ENCODE results near the gene QSOX2. TPM values are rescaled to one million over a fixed set of nuclear protein-coding genes. Genes with fewer than 3 reads are reported as not detected.

The QSOX2 gene
- polyA plus RNA-seq, 4 donors: 1.4 to 11.0 (median 4.3) TPM

DNA sequence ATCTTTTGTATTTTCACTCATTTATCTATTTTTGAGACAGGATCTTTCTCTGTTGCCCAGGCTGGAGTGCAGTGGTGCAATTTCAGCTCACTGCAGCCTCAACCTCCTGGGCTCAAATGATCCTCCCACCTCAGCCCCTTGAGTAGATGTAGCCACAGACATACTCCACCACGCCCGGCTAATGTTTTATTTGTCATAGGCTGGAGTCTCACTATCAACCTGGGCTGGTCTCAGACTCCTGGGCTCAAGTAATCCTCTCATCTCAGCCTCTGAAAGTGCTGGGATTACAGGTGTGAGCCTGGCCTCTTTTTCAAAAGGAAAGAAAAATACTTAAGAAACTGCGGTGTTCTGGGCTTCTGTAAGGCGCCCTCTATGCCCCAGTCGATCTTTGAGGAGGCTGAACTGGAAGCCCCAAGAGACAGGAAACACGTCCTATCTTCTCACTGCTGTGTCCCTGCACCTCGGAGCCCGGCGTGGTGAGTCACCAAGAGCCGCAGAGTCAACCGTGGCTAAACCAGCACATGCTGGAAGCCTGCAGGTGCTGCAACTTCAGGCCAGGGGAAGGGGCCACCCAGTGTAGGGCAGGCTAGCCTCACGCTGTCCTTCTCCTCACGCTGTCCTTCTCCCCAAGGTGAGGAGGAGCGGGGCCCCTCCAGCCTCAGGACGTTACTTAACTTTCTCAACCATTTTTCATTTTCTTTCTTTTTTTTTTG lies 25.4 kb downstream of the QSOX2 start:
- H3K4me1 ChIP-seq (ENCODE audit: control insufficient read depth in 3 of 3, insufficient read depth in 2 of 3, low read depth in 1 of 3, low read length in 2 of 3): no peaks in the 10 kb centered on the region
- peaks cover 3 to 83% (median 6%) of the 10 kb centered on the region in 3 donors for H3K36me3 ChIP-seq (ENCODE audit: control insufficient read depth in 3 of 3, insufficient read depth in 2 of 3, low read depth in 1 of 3, low read length in 3 of 3)
- no peaks in the 10 kb centered on the region for H3K9me3 ChIP-seq (ENCODE audit: control insufficient read depth in 2 of 2, insufficient read depth in 1 of 2, low read depth in 1 of 2, low read length in 1 of 2)
- FAIRE-seq (no peak), DNase-seq (peak in 1 of 2 donors; percentile 13)
- H3K27ac ChIP-seq (ENCODE audit: low read depth in 1 of 3, low read length in 2 of 3): no peak overlapping the region
- WGBS, 3 donors: 84 to 86% (median 84%) methylated on average over 15 of the region's 15 CpGs
- no peaks in the 10 kb centered on the region for H3K27me3 ChIP-seq (ENCODE audit: control insufficient read depth in 3 of 3, insufficient read depth in 3 of 3, low read length in 3 of 3)
- no peak overlapping the region for H3K4me3 ChIP-seq (ENCODE audit: low read depth in 1 of 3, low read length in 3 of 3)

DNA sequence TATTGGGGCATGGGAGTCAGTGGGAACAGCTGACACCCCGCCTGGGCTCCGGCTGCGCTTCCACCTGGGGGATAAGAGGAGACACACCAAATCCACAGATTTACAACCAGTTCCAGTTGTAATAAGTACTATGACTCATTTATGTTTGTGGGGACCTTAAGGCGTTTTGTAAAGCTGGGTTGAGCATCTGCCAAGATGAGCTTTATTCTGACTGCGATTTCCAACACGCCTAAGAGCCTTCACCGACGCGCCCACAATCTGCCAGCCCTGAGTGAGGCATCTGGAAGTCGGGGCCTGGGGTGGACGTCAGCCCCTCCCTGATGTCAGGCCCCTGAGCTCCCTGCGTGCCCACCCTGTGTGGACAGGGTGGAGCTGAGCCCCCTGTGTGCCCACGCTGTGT lies 26.3 kb downstream of the QSOX2 start:
- H3K36me3 ChIP-seq (ENCODE audit: control insufficient read depth in 3 of 3, insufficient read depth in 2 of 3, low read depth in 1 of 3, low read length in 3 of 3): peaks cover 2 to 87% (median 9%) of the 10 kb centered on the region in 3 donors
- H3K4me1 ChIP-seq (ENCODE audit: control insufficient read depth in 3 of 3, insufficient read depth in 2 of 3, low read depth in 1 of 3, low read length in 2 of 3): no peaks in the 10 kb centered on the region
- no peak for FAIRE-seq

DNA sequence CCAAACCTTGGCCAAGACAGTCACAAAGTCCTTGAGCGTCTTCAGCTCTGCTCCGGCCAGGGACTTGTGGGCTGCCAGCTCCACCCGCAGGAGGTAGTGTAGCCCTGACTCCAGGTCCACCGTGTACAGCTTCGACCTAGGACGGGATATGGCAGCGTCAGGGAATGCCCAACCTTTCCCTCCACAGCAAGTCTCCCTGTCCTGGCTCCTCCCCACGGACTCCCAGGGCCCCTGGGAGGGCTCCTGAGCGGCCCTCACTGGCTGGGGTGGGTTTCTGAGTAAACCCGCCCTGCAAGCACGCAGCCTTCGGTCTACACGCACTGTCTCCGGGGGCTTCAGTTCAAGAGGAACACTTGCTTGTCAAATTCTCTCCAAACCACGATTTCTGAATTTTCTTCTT lies 26.9 kb downstream of the QSOX2 start:
- no peak for DNase-seq
- no peak for FAIRE-seq
- Histone ChIP-seq H3K27ac (ENCODE audit: low read depth in 1 of 3, low read length in 2 of 3) (no peak overlapping the region), H3K36me3 (ENCODE audit: control insufficient read depth in 3 of 3, insufficient read depth in 2 of 3, low read depth in 1 of 3, low read length in 3 of 3) (peaks cover 2 to 86% (median 11%) of the 10 kb centered on the region in 3 donors), H3K4me1 (ENCODE audit: control insufficient read depth in 3 of 3, insufficient read depth in 2 of 3, low read depth in 1 of 3, low read length in 2 of 3) (no peaks in the 10 kb centered on the region), H3K27me3 (ENCODE audit: control insufficient read depth in 3 of 3, insufficient read depth in 3 of 3, low read length in 3 of 3) (no peaks in the 10 kb centered on the region), H3K4me3 (ENCODE audit: low read depth in 1 of 3, low read length in 3 of 3) (no peak overlapping the region), H3K9me3 (ENCODE audit: control insufficient read depth in 2 of 2, insufficient read depth in 1 of 2, low read depth in 1 of 2, low read length in 1 of 2) (peaks cover 0 to 8% of the 10 kb centered on the region in 2 donors)
- WGBS, 3 donors: 91 to 97% (median 92%) methylated on average over 15 of the region's 15 CpGs

More for the DNA sequence above, 26.3 kb downstream of the QSOX2 start:
- H3K27me3 ChIP-seq (ENCODE audit: control insufficient read depth in 3 of 3, insufficient read depth in 3 of 3, low read length in 3 of 3): no peaks in the 10 kb centered on the region
- H3K4me3 ChIP-seq (ENCODE audit: low read depth in 1 of 3, low read length in 3 of 3): no peak overlapping the region
- no peak overlapping the region for H3K27ac ChIP-seq (ENCODE audit: low read depth in 1 of 3, low read length in 2 of 3)
- peaks cover 0 to 3% of the 10 kb centered on the region in 2 donors for H3K9me3 ChIP-seq (ENCODE audit: control insufficient read depth in 2 of 2, insufficient read depth in 1 of 2, low read depth in 1 of 2, low read length in 1 of 2)
- DNase-seq: no peak
- 92 to 94% (median 92%) methylated on average over 13 of the region's 13 CpGs for WGBS, 3 donors

DNA sequence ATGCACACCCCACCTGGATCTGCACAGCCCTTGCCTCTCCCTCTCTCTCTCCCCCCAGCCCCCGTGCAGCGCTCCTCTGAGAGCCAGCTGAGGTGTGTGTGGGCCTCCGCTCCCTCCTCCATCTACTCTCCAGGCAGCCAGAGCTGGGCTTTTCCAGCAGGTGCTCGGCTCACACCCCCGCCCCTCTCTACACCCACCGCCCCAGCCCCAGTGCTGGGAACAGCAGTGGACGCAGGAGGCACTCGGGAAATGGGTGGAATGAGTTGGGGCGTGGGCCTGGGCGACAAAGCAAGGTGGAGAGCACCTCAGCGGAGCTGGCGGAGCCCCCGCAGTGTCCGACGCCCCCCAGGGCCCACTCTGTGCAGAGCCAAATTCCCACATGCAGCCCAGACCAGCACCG lies 27.3 kb downstream of the QSOX2 start:
- no peak for FAIRE-seq
- no peak overlapping the region for H3K27ac ChIP-seq (ENCODE audit: low read depth in 1 of 3, low read length in 2 of 3)

DNA sequence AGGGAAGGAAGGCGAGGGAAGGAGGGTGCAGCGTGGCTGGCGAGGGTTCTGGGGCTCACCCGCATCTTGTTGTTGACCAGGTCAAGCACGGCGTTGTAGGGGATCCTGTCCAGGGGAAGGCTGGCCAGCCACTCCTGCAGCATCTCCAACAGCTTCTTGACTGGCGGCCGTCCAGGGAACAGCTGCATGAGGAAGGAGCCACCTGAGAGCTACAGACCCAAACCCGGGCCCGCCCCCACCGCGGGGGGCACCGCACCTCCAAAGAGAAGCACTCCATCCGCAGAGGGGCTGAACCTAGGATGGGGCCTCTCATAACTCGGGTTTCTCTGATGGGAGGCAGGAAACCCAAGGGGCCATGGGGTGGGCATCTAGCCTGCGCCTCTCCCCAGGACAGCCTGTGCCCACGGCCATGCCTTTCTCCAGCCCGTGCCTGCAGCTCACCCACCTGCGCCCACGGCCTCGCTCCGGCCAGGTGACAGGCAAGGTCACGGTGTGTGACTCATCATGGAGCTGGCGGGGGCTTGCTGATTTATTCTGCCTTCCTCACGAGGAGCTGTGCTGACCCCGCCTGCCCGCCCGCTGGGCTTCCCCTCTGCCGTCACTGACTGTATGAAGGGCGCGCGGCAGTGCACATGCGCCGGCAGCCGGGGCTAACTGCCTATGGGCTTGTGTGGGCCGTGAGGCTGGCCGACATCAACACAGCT lies 28.9 kb downstream of the QSOX2 start:
- DNase-seq: no peak
- H3K4me3 ChIP-seq (ENCODE audit: low read depth in 1 of 3, low read length in 3 of 3): no peak overlapping the region
- FAIRE-seq: no peak
- peaks cover 0 to 9% of the 10 kb centered on the region in 2 donors for H3K9me3 ChIP-seq (ENCODE audit: control insufficient read depth in 2 of 2, insufficient read depth in 1 of 2, low read depth in 1 of 2, low read length in 1 of 2)
- H3K27ac ChIP-seq (ENCODE audit: low read depth in 1 of 3, low read length in 2 of 3): no peak overlapping the region
- peaks cover 2 to 86% (median 12%) of the 10 kb centered on the region in 3 donors for H3K36me3 ChIP-seq (ENCODE audit: control insufficient read depth in 3 of 3, insufficient read depth in 2 of 3, low read depth in 1 of 3, low read length in 3 of 3)
- 93% methylated on average over 36 to 37 of the region's 37 CpGs for WGBS, 3 donors
- no peaks in the 10 kb centered on the region for H3K4me1 ChIP-seq (ENCODE audit: control insufficient read depth in 3 of 3, insufficient read depth in 2 of 3, low read depth in 1 of 3, low read length in 2 of 3)
- H3K27me3 ChIP-seq (ENCODE audit: control insufficient read depth in 3 of 3, insufficient read depth in 3 of 3, low read length in 3 of 3): no peaks in the 10 kb centered on the region

More for the DNA sequence above, 27.3 kb downstream of the QSOX2 start:
- Histone ChIP-seq H3K9me3 (ENCODE audit: control insufficient read depth in 2 of 2, insufficient read depth in 1 of 2, low read depth in 1 of 2, low read length in 1 of 2) (peaks cover 0 to 9% of the 10 kb centered on the region in 2 donors), H3K36me3 (ENCODE audit: control insufficient read depth in 3 of 3, insufficient read depth in 2 of 3, low read depth in 1 of 3, low read length in 3 of 3) (peaks cover 2 to 85% (median 12%) of the 10 kb centered on the region in 3 donors), H3K4me3 (ENCODE audit: low read depth in 1 of 3, low read length in 3 of 3) (no peak overlapping the region), H3K4me1 (ENCODE audit: control insufficient read depth in 3 of 3, insufficient read depth in 2 of 3, low read depth in 1 of 3, low read length in 2 of 3) (no peaks in the 10 kb centered on the region), H3K27me3 (ENCODE audit: control insufficient read depth in 3 of 3, insufficient read depth in 3 of 3, low read length in 3 of 3) (no peaks in the 10 kb centered on the region)
- no peak for DNase-seq
- 93 to 95% (median 93%) methylated on average over 16 of the region's 16 CpGs for WGBS, 3 donors

- 91 to 98% (median 97%) methylated on average over 9 of the region's 9 CpGs for WGBS, 3 donors
- peaks cover 2 to 86% (median 13%) of the 10 kb centered on the region in 3 donors for H3K36me3 ChIP-seq (ENCODE audit: control insufficient read depth in 3 of 3, insufficient read depth in 2 of 3, low read depth in 1 of 3, low read length in 3 of 3)
- no peak for FAIRE-seq
- no peak overlapping the region for H3K27ac ChIP-seq (ENCODE audit: low read depth in 1 of 3, low read length in 2 of 3)
- peaks cover 0 to 9% of the 10 kb centered on the region in 2 donors for H3K9me3 ChIP-seq (ENCODE audit: control insufficient read depth in 2 of 2, insufficient read depth in 1 of 2, low read depth in 1 of 2, low read length in 1 of 2)
- H3K4me3 ChIP-seq (ENCODE audit: low read depth in 1 of 3, low read length in 3 of 3): no peak overlapping the region
- DNase-seq: no peak
- no peaks in the 10 kb centered on the region for H3K27me3 ChIP-seq (ENCODE audit: control insufficient read depth in 3 of 3, insufficient read depth in 3 of 3, low read length in 3 of 3)
- H3K4me1 ChIP-seq (ENCODE audit: control insufficient read depth in 3 of 3, insufficient read depth in 2 of 3, low read depth in 1 of 3, low read length in 2 of 3): no peaks in the 10 kb centered on the region
Measured at GRCh38 chr9:136213733-136214132, 31.9 kb downstream of the QSOX2 start.

DNA sequence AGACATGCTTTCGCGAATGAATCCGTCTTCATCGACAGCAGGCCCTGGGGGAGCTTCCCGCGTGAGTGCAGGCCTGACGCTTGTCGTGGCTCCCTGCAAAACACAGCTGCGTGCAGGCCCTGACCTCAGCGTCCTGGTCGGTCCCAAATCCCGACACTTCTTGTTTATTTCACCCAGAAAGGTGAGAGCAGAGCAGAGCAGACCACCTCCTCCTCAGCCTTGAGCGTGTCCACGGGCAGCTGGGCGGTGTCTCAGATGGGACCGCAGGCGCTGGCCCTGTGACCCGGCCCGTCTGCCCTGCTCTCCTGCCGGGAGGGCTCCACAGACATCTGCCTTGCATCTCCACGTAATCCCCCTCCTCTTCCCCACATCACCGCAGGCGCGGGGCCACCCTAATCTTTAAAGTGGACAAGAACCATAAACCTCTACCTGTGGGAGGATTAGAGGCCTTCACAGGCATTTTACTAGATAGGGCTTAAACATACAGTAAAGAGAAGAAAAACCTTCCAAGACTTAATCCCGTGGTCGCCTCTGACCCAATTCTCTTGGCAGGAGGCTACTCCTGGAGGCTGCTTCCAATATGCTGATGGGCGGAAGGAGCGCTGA lies 33.2 kb downstream of the QSOX2 start:
- Histone ChIP-seq H3K4me3 (ENCODE audit: low read depth in 1 of 3, low read length in 3 of 3) (no peak overlapping the region), H3K27ac (ENCODE audit: low read depth in 1 of 3, low read length in 2 of 3) (no peak overlapping the region), H3K27me3 (ENCODE audit: control insufficient read depth in 3 of 3, insufficient read depth in 3 of 3, low read length in 3 of 3) (no peaks in the 10 kb centered on the region), H3K4me1 (ENCODE audit: control insufficient read depth in 3 of 3, insufficient read depth in 2 of 3, low read depth in 1 of 3, low read length in 2 of 3) (no peaks in the 10 kb centered on the region), H3K36me3 (ENCODE audit: control insufficient read depth in 3 of 3, insufficient read depth in 2 of 3, low read depth in 1 of 3, low read length in 3 of 3) (peaks cover 4 to 83% (median 9%) of the 10 kb centered on the region in 3 donors), H3K9me3 (ENCODE audit: control insufficient read depth in 2 of 2, insufficient read depth in 1 of 2, low read depth in 1 of 2, low read length in 1 of 2) (peaks cover 0 to 9% of the 10 kb centered on the region in 2 donors)
- WGBS, 3 donors: 91 to 96% (median 94%) methylated on average over 28 of the region's 28 CpGs
- FAIRE-seq (no peak), DNase-seq (no peak)

DNA sequence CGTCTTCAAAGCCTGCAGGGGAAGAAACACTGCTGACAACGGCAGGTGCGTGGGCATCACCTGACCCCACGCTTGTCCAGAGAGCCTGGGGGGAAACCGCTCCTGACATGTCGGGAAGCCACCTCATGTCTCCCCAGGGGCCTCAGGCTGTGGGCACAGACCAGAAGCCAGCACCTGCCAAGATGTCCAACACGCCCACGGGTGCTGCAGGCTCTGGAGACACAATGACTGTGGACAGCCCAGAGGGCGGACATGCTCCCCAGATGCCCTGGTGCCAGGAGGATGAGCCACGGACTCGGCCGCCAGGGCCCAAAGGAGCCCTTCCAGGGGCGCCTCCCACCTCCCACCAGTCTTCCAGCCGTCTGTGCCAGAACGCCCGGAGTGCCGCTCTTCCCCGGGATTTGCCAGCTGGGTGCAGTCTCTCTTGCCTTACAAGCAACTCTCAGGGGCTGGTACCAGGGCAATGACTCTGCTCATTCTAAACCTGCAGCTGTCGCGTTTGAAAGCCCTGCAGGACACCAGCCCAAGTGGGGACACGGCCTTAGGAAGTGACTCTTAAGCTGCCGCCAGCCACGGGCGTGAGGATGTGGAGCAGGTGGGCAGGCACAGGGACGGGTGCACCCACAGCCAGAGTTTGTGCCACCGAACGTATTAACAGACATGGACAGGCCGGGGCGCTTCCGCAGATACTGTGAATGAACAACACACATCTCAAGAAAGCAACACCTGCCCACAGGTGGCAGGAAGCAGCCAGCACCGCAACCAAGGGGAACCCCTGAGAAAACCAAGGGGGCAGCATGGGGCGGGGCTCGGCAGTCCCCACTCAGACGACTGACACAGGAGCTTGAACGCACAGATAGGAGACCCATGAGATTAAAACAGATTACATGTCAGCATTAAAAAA lies 33.9 kb downstream of the QSOX2 start:
- WGBS, 3 donors: 92 to 93% (median 93%) methylated on average over 34 to 35 of the region's 35 CpGs

More for the DNA sequence above, 33.9 kb downstream of the QSOX2 start:
- peaks cover 3 to 79% (median 9%) of the 10 kb centered on the region in 3 donors for H3K36me3 ChIP-seq (ENCODE audit: control insufficient read depth in 3 of 3, insufficient read depth in 2 of 3, low read depth in 1 of 3, low read length in 3 of 3)
- no peak for DNase-seq
- FAIRE-seq: no peak
- H3K4me3 ChIP-seq (ENCODE audit: low read depth in 1 of 3, low read length in 3 of 3): no peak overlapping the region
- H3K9me3 ChIP-seq (ENCODE audit: control insufficient read depth in 2 of 2, insufficient read depth in 1 of 2, low read depth in 1 of 2, low read length in 1 of 2): peaks cover 0 to 9% of the 10 kb centered on the region in 2 donors
- H3K27me3 ChIP-seq (ENCODE audit: control insufficient read depth in 3 of 3, insufficient read depth in 3 of 3, low read length in 3 of 3): no peaks in the 10 kb centered on the region
- no peak overlapping the region for H3K27ac ChIP-seq (ENCODE audit: low read depth in 1 of 3, low read length in 2 of 3)
- no peaks in the 10 kb centered on the region for H3K4me1 ChIP-seq (ENCODE audit: control insufficient read depth in 3 of 3, insufficient read depth in 2 of 3, low read depth in 1 of 3, low read length in 2 of 3)

All from small intestine (tissue), 7 donors.